ENCODE measurements around the gene SMYD3.
"Not testable (repeated sequence)": the region's sequence is repeated elsewhere in the genome, so short reads cannot be mapped to it uniquely, and the experiment has no call there.

The SMYD3 gene

GRCh38 chr1:245834002-245834401 is 673.1 kb downstream of the SMYD3 start:
- H3K9me3 ChIP-seq = no peaks in the 10 kb centered on the region
- no peak overlapping the region for H3K4me3 ChIP-seq
- in situ Hi-C loops (cut with MboI; ENCODE audit: low sequenced_read_pairs) = no loop called here
- no peak for DNase-seq (ENCODE audit: low spot score in 2 of 2)
- no peaks in the 10 kb centered on the region for H3K4me1 ChIP-seq
- H3K36me3 ChIP-seq (replicated peaks) = no peaks in the 10 kb centered on the region
- no peaks in the 10 kb centered on the region for H3K27me3 ChIP-seq (ENCODE audit: low read depth)

GRCh38 chr1:245832771-245833527 is 674.1 kb downstream of the SMYD3 start:
- no peaks in the 10 kb centered on the region for H3K27me3 ChIP-seq (ENCODE audit: low read depth)
- DNase-seq (ENCODE audit: low spot score in 2 of 2) = no peak
- no peaks in the 10 kb centered on the region for H3K9me3 ChIP-seq
- H3K4me3 ChIP-seq = no peak overlapping the region
- H3K4me1 ChIP-seq = no peaks in the 10 kb centered on the region
- in situ Hi-C loops (cut with MboI; ENCODE audit: low sequenced_read_pairs) = no loop called here
- no peaks in the 10 kb centered on the region for H3K36me3 ChIP-seq (replicated peaks)

GRCh38 chr1:245831518-245831917 is 675.6 kb downstream of the SMYD3 start:
- no peak for DNase-seq (ENCODE audit: low spot score in 2 of 2)
- no peaks in the 10 kb centered on the region for H3K4me1 ChIP-seq
- no peaks in the 10 kb centered on the region for H3K27me3 ChIP-seq (ENCODE audit: low read depth)
- no peaks in the 10 kb centered on the region for H3K36me3 ChIP-seq (replicated peaks)
- no peak overlapping the region for H3K4me3 ChIP-seq
- in situ Hi-C loops (cut with MboI; ENCODE audit: low sequenced_read_pairs) = no loop called here
- no peaks in the 10 kb centered on the region for H3K9me3 ChIP-seq

GRCh38 chr1:245829826-245830225 is 677.3 kb downstream of the SMYD3 start:
- in situ Hi-C loops (cut with MboI; ENCODE audit: low sequenced_read_pairs) = no loop called here
- no peak for DNase-seq (ENCODE audit: low spot score in 2 of 2)
- no peaks in the 10 kb centered on the region for H3K27me3 ChIP-seq (ENCODE audit: low read depth)
- no peaks in the 10 kb centered on the region for H3K36me3 ChIP-seq (replicated peaks)
- no peaks in the 10 kb centered on the region for H3K4me1 ChIP-seq
- no peaks in the 10 kb centered on the region for H3K9me3 ChIP-seq
- H3K4me3 ChIP-seq = no peak overlapping the region

GRCh38 chr1:245829194-245829593 is 677.9 kb downstream of the SMYD3 start:
- no peaks in the 10 kb centered on the region for H3K36me3 ChIP-seq (replicated peaks)
- in situ Hi-C loops (cut with MboI; ENCODE audit: low sequenced_read_pairs) = no loop called here
- no peak for DNase-seq (ENCODE audit: low spot score in 2 of 2)
- H3K27me3 ChIP-seq (ENCODE audit: low read depth) = no peaks in the 10 kb centered on the region
- no peaks in the 10 kb centered on the region for H3K9me3 ChIP-seq
- no peaks in the 10 kb centered on the region for H3K4me1 ChIP-seq
- no peak overlapping the region for H3K4me3 ChIP-seq

- H3K36me3 ChIP-seq (replicated peaks) = no peaks in the 10 kb centered on the region
- no peaks in the 10 kb centered on the region for H3K4me1 ChIP-seq
- in situ Hi-C loops (cut with MboI; ENCODE audit: low sequenced_read_pairs) = no loop called here
- no peak overlapping the region for H3K4me3 ChIP-seq
- no peaks in the 10 kb centered on the region for H3K9me3 ChIP-seq
- no peak for DNase-seq (ENCODE audit: low spot score in 2 of 2)
- no peaks in the 10 kb centered on the region for H3K27me3 ChIP-seq (ENCODE audit: low read depth)
Observed at GRCh38 chr1:245827301-245827700, 679.8 kb downstream of the SMYD3 start.

- H3K4me1 ChIP-seq = no peaks in the 10 kb centered on the region
- no peak overlapping the region for H3K4me3 ChIP-seq
- no peaks in the 10 kb centered on the region for H3K36me3 ChIP-seq (replicated peaks)
- no peaks in the 10 kb centered on the region for H3K27me3 ChIP-seq (ENCODE audit: low read depth)
- no peak for DNase-seq (ENCODE audit: low spot score in 2 of 2)
- in situ Hi-C loops (cut with MboI; ENCODE audit: low sequenced_read_pairs) = no loop called here
- no peaks in the 10 kb centered on the region for H3K9me3 ChIP-seq
Observed at GRCh38 chr1:245825128-245825901, 681.8 kb downstream of the SMYD3 start.

GRCh38 chr1:245823408-245824147 is 683.5 kb downstream of the SMYD3 start:
- Histone ChIP-seq H3K4me1 (no peaks in the 10 kb centered on the region), H3K4me3 (no peak overlapping the region), H3K9me3 (no peaks in the 10 kb centered on the region), H3K36me3 (replicated peaks) (no peaks in the 10 kb centered on the region), H3K27me3 (ENCODE audit: low read depth) (no peaks in the 10 kb centered on the region)
- in situ Hi-C loops (cut with MboI; ENCODE audit: low sequenced_read_pairs) = no loop called here
- no peak for DNase-seq (ENCODE audit: low spot score in 2 of 2)

- no peak for DNase-seq (ENCODE audit: low spot score in 2 of 2)
- Histone ChIP-seq H3K27me3 (ENCODE audit: low read depth) (no peaks in the 10 kb centered on the region), H3K36me3 (replicated peaks) (no peaks in the 10 kb centered on the region), H3K4me3 (no peak overlapping the region), H3K4me1 (no peaks in the 10 kb centered on the region), H3K9me3 (no peaks in the 10 kb centered on the region)
- in situ Hi-C loops (cut with MboI; ENCODE audit: low sequenced_read_pairs) = no loop called here
Observed at GRCh38 chr1:245822996-245823395, 684.1 kb downstream of the SMYD3 start.

- H3K36me3 ChIP-seq (replicated peaks); DNase-seq (ENCODE audit: low spot score in 2 of 2); H3K4me3 ChIP-seq; H3K27me3 ChIP-seq (ENCODE audit: low read depth); H3K9me3 ChIP-seq; in situ Hi-C loops (cut with MboI; ENCODE audit: low sequenced_read_pairs); H3K4me1 ChIP-seq: not testable (repeated sequence)
Observed at GRCh38 chr1:245818363-245818762, 688.7 kb downstream of the SMYD3 start.

GRCh38 chr1:245816496-245816895 is 690.6 kb downstream of the SMYD3 start:
- DNase-seq (ENCODE audit: low spot score in 2 of 2); H3K9me3 ChIP-seq; H3K36me3 ChIP-seq (replicated peaks); H3K4me3 ChIP-seq; in situ Hi-C loops (cut with MboI; ENCODE audit: low sequenced_read_pairs); H3K4me1 ChIP-seq; H3K27me3 ChIP-seq (ENCODE audit: low read depth): not testable (repeated sequence)

GRCh38 chr1:245814651-245815050 is 692.4 kb downstream of the SMYD3 start:
- in situ Hi-C loops (cut with MboI; ENCODE audit: low sequenced_read_pairs) = no loop called here
- H3K4me1 ChIP-seq = no peaks in the 10 kb centered on the region
- DNase-seq (ENCODE audit: low spot score in 2 of 2) = no peak
- no peak overlapping the region for H3K4me3 ChIP-seq
- H3K9me3 ChIP-seq = no peaks in the 10 kb centered on the region
- H3K36me3 ChIP-seq (replicated peaks) = no peaks in the 10 kb centered on the region
- no peaks in the 10 kb centered on the region for H3K27me3 ChIP-seq (ENCODE audit: low read depth)

- no peak for DNase-seq (ENCODE audit: low spot score in 2 of 2)
- Histone ChIP-seq H3K9me3 (no peaks in the 10 kb centered on the region), H3K4me1 (no peaks in the 10 kb centered on the region), H3K4me3 (no peak overlapping the region), H3K27me3 (ENCODE audit: low read depth) (no peaks in the 10 kb centered on the region), H3K36me3 (replicated peaks) (no peaks in the 10 kb centered on the region)
- in situ Hi-C loops (cut with MboI; ENCODE audit: low sequenced_read_pairs) = no loop called here
Observed at GRCh38 chr1:245812278-245812677, 694.8 kb downstream of the SMYD3 start.

- Histone ChIP-seq H3K4me1 (no peaks in the 10 kb centered on the region), H3K4me3 (no peak overlapping the region), H3K27me3 (ENCODE audit: low read depth) (no peaks in the 10 kb centered on the region), H3K9me3 (no peaks in the 10 kb centered on the region), H3K36me3 (replicated peaks) (no peaks in the 10 kb centered on the region)
- no peak for DNase-seq (ENCODE audit: low spot score in 2 of 2)
- in situ Hi-C loops (cut with MboI; ENCODE audit: low sequenced_read_pairs) = no loop called here
Observed at GRCh38 chr1:245810789-245811337, 696.2 kb downstream of the SMYD3 start.

Measured in HAP-1 (cell line).